ENCODE data around the gene CDC42SE2. TPM values are rescaled to one million over a fixed set of nuclear protein-coding genes. Genes with fewer than 3 reads are reported as not detected.

The CDC42SE2 gene
- polyA plus RNA-seq, 3 donors = 34.4 to 135 (median 92.6) TPM

GRCh38 chr5:131279204-131279603, 15.4 kb downstream of the CDC42SE2 start:
- Mint-ChIP-seq H3K4me3 (no peak overlapping the region), H3K9me3 (peaks cover 0 to 3% (median 0%) of the 10 kb centered on the region in 7 donors), H3K36me3 (peaks cover 2 to 8% of the 10 kb centered on the region in 2 donors), H3K27me3 (ENCODE audit: low read depth in 3 of 3) (peaks cover 0 to 4% (median 0%) of the 10 kb centered on the region in 3 donors), H3K4me1 (peaks cover 58% of the 10 kb centered on the region), H3K27ac (peak overlapping the region; percentile 57 to 88 (median 74))
- intact Hi-C loops (cut with micrococcal nuclease) = loop anchor here (5.0 to 10.0 kb wide), 3 partner anchors 54 to 106 kb away; no protein-coding TSS in a partner anchor
- TF ChIP-seq CTCF (IDR thresholded peaks at IDR 0.05) = no peak
- Histone ChIP-seq H3K79me2 (ENCODE audit: insufficient read depth, low read length) (peaks cover 99% of the 10 kb centered on the region), H3K27ac (ENCODE audit: low read depth in 1 of 2, low read length in 2 of 2) (peak overlapping the region in 1 of 2 donors; percentile 40), H3K36me3 (replicated peaks in 1 of 2; ENCODE audit: control insufficient read depth in 1 of 2, insufficient read depth in 2 of 2, low read length in 2 of 2) (no peaks in the 10 kb centered on the region), H4K20me1 (ENCODE audit: insufficient read depth, low read length) (peaks cover 98% of the 10 kb centered on the region), H2AFZ (ENCODE audit: insufficient read depth, low read depth, low read length, poor library complexity, severe bottlenecking) (no peak overlapping the region), H3K9ac (ENCODE audit: insufficient read depth, low read length, poor library complexity, severe bottlenecking) (no peak overlapping the region), H3K4me2 (replicated peaks; ENCODE audit: extremely low read depth, low read length, poor library complexity, severe bottlenecking) (no peak overlapping the region), H3K27me3 (ENCODE audit: control insufficient read depth in 2 of 2, insufficient read depth in 2 of 2, low read length in 2 of 2) (no peaks in the 10 kb centered on the region), H3K4me1 (ENCODE audit: control insufficient read depth in 1 of 2, insufficient read depth in 2 of 2, low read length in 2 of 2) (peaks cover 20 to 46% of the 10 kb centered on the region in 2 donors), H3K9me3 (replicated peaks in 1 of 2; ENCODE audit: control insufficient read depth in 1 of 2, insufficient read depth in 1 of 2, low read length in 2 of 2) (no peaks in the 10 kb centered on the region), H3K4me3 (replicated peaks in 1 of 3; ENCODE audit: low read depth in 2 of 3, low read length in 3 of 3) (no peak overlapping the region)
- DNase-seq = no peak
- WGBS (ENCODE audit: insufficient coverage) = no CpG with 5 or more reads among the region's 1 CpG

- Histone ChIP-seq H3K4me2 (replicated peaks; ENCODE audit: extremely low read depth, low read length, poor library complexity, severe bottlenecking) (no peak overlapping the region), H3K9ac (ENCODE audit: insufficient read depth, low read length, poor library complexity, severe bottlenecking) (no peak overlapping the region), H4K20me1 (ENCODE audit: insufficient read depth, low read length) (peaks cover 98% of the 10 kb centered on the region), H3K79me2 (ENCODE audit: insufficient read depth, low read length) (peaks cover 99% of the 10 kb centered on the region), H3K27ac (ENCODE audit: low read depth in 1 of 2, low read length in 2 of 2) (peak overlapping the region in 1 of 2 donors; percentile 44), H3K4me3 (replicated peaks in 1 of 3; ENCODE audit: low read depth in 2 of 3, low read length in 3 of 3) (no peak overlapping the region), H3K9me3 (replicated peaks in 1 of 2; ENCODE audit: control insufficient read depth in 1 of 2, insufficient read depth in 1 of 2, low read length in 2 of 2) (no peaks in the 10 kb centered on the region), H3K36me3 (replicated peaks in 1 of 2; ENCODE audit: control insufficient read depth in 1 of 2, insufficient read depth in 2 of 2, low read length in 2 of 2) (peaks cover 3 to 8% of the 10 kb centered on the region in 2 donors), H2AFZ (ENCODE audit: insufficient read depth, low read depth, low read length, poor library complexity, severe bottlenecking) (no peak overlapping the region), H3K4me1 (ENCODE audit: control insufficient read depth in 1 of 2, insufficient read depth in 2 of 2, low read length in 2 of 2) (peaks cover 20 to 46% of the 10 kb centered on the region in 2 donors), H3K27me3 (ENCODE audit: control insufficient read depth in 2 of 2, insufficient read depth in 2 of 2, low read length in 2 of 2) (no peaks in the 10 kb centered on the region)
- DNase-seq = no peak
- intact Hi-C loops (cut with micrococcal nuclease) = no loop called here
- Mint-ChIP-seq H3K27ac (peak overlapping the region in 1 of 7 donors; percentile 76), H3K4me1 (peaks cover 59% of the 10 kb centered on the region), H3K27me3 (ENCODE audit: low read depth in 3 of 3) (peaks cover 0 to 4% (median 0%) of the 10 kb centered on the region in 3 donors), H3K9me3 (peaks cover 0 to 3% (median 0%) of the 10 kb centered on the region in 7 donors), H3K4me3 (no peak overlapping the region), H3K36me3 (peaks cover 5 to 12% of the 10 kb centered on the region in 2 donors)
- TF ChIP-seq CTCF (IDR thresholded peaks at IDR 0.05) = no peak
- WGBS (ENCODE audit: insufficient coverage) = no CpG with 5 or more reads among the region's 3 CpGs
Observed at GRCh38 chr5:131280417-131280816, 16.6 kb downstream of the CDC42SE2 start.
